Measurements from ENCODE around the gene NFX1. TPM values are rescaled to one million over a fixed set of nuclear protein-coding genes. Genes with fewer than 3 reads are reported as not detected.
"Not testable (repeated sequence)": the region's sequence is repeated elsewhere in the genome, so short reads cannot be mapped to it uniquely, and the experiment has no call there.

The NFX1 gene
- total RNA-seq, 1 donor, result 24.2 TPM

GRCh38 chr9:33304362-33304761 lies 14.0 kb downstream of the NFX1 start:
- H3K4me3 ChIP-seq (ENCODE audit: low read depth, low read length), result no peak overlapping the region
- DNase-seq (ENCODE audit: low read depth), result no peak
- TF ChIP-seq CTCF (IDR thresholded peaks at IDR 0.05; ENCODE audit: insufficient read depth, low read depth, low read length), result no peak

DNA sequence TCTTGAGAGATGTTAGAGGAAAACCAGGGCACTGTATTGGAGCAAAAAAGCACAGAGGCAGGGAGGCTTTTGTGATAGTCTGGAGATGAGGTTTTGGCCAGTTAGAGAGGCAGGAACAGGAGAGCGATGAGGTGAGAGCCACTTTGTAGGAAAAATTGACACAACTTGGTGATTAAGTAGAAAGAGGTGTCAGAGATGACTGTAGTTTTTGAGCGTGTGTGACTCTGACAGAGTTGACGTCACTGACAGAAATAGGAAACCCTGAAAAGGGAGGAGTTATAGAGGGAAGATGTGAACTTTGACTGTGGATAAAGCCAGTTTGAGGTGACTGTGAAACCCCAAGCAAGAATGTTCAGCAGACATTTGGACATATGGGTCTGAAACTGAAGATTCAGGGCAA lies 15.7 kb downstream of the NFX1 start:
- H3K4me3 ChIP-seq (ENCODE audit: low read depth, low read length), result no peak overlapping the region
- DNase-seq (ENCODE audit: low read depth), result no peak
- TF ChIP-seq CTCF (IDR thresholded peaks at IDR 0.05; ENCODE audit: insufficient read depth, low read depth, low read length), result no peak

GRCh38 chr9:33307067-33307466 lies 16.8 kb downstream of the NFX1 start:
- TF ChIP-seq CTCF (IDR thresholded peaks at IDR 0.05; ENCODE audit: insufficient read depth, low read depth, low read length), result no peak
- DNase-seq (ENCODE audit: low read depth), result no peak
- no peak overlapping the region for H3K4me3 ChIP-seq (ENCODE audit: low read depth, low read length)

DNA sequence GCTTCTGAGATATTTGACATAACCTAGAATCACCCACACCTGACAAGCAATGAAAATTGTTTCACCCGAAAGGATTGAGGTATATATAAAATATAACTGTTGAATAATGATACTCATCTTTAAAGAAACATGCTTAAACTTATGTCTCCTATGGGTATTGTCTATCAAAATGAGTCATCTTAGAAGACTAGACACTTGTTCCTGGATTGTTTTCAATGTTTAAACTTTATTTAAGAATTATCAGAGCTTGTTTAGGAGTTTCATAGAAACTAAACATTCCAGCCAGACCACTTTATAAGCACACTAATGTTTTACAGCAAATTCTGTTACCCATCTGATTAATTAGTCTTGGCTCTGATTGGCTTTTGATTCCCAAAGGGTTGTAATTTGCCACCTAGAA lies 19.6 kb downstream of the NFX1 start:
- H3K4me3 ChIP-seq (ENCODE audit: low read depth, low read length), result no peak overlapping the region
- DNase-seq (ENCODE audit: low read depth), result no peak
- TF ChIP-seq CTCF (IDR thresholded peaks at IDR 0.05; ENCODE audit: insufficient read depth, low read depth, low read length), result no peak

DNA sequence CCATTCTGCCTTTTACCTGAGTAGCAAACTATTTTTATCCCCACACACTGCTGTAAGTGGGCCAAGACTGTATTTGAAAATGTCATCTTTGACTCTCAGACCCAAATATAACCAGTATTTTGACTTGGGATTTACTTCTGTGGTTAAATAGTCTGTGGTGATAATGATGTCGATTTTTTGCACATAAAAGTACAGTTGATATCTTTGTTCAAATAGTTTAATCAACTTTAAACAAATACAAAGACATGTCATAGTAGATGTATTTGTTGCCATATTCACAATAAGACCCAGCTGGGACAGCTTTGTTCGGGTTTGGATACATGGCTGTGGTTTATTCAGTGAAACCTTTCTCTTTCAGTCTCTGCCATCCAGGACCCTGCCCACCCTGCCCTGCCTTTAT lies 20.4 kb downstream of the NFX1 start:
- DNase-seq (ENCODE audit: low read depth), result no peak
- no peak for TF ChIP-seq CTCF (IDR thresholded peaks at IDR 0.05; ENCODE audit: insufficient read depth, low read depth, low read length)
- no peak overlapping the region for H3K4me3 ChIP-seq (ENCODE audit: low read depth, low read length)

GRCh38 chr9:33311953-33312352 lies 21.6 kb downstream of the NFX1 start:
- DNase-seq (ENCODE audit: low read depth), result peak; percentile 33
- no peak overlapping the region for H3K4me3 ChIP-seq (ENCODE audit: low read depth, low read length)
- TF ChIP-seq CTCF (IDR thresholded peaks at IDR 0.05; ENCODE audit: insufficient read depth, low read depth, low read length), result no peak

- DNase-seq (ENCODE audit: low read depth), result peak; percentile 77
- no peak for TF ChIP-seq CTCF (IDR thresholded peaks at IDR 0.05; ENCODE audit: insufficient read depth, low read depth, low read length)
- H3K4me3 ChIP-seq (ENCODE audit: low read depth, low read length), result no peak overlapping the region
Measured at GRCh38 chr9:33315371-33315770, 25.1 kb downstream of the NFX1 start.

DNA sequence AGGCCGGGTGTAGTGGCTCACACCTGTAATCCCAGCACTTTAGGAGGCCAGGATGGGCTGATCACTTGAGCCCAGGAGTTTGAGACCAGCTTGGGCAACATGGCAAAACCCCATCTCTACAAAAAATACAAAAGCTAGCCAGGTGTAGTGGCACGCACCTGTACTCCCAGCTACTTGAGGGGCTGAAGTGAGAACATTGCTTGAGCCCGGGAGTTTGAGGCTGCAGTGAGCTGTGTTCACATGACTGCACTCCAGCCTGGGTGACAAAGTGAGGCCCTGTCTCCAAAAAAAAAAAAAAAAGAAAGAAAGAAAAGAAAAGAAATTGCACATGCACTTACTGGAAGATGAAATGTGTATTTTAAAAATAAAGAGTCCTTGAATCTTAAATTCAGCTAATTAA lies 26.8 kb downstream of the NFX1 start:
- H3K4me3 ChIP-seq (ENCODE audit: low read depth, low read length); DNase-seq (ENCODE audit: low read depth): not testable (repeated sequence)

Measured in fibroblast of villous mesenchyme (primary cell).